Neutrophil (primary cell): ENCODE measurements around the gene SLC13A1.

Experiments
- H3K27ac ChIP-seq: fragments of 200-600 bp; sonication (generic); 2 replicates; pipeline ENCODE4 v1.5.1; 2016; ENCODE audit warnings: mild to moderate bottlenecking, moderate library complexity
- H3K27me3 ChIP-seq: fragments of 200-600 bp; sonication (generic); 2 replicates; pipeline ENCODE4 v1.6.0; 2016; ENCODE audit warnings: mild to moderate bottlenecking
- H3K36me3 ChIP-seq: fragments of 200-600 bp; sonication (generic); 2 replicates; pipeline ENCODE4 v1.5.1; 2017
- H3K4me1 ChIP-seq, 2 experiments: fragments of 200-600 bp in 1 of 2; sonication (generic) in 1 of 2; 1 replicate in 1 of 2; 2 replicates in 1 of 2; pipeline versions ENCODE4 v1.5.1 to v1.6.1; 2013 to 2016; ENCODE audit warnings: low read depth in 1 of 2, low read length in 1 of 2, mild to moderate bottlenecking in 1 of 2, moderate library complexity in 1 of 2; ENCODE audit not compliant: control insufficient read depth in 1 of 2, insufficient read depth in 1 of 2
- H3K4me3 ChIP-seq, 2 experiments: fragments of 200-600 bp in 1 of 2; sonication (generic) in 1 of 2; 1 replicate in 1 of 2; 2 replicates in 1 of 2; pipeline ENCODE4 v1.5.1; 2013 to 2016; ENCODE audit warnings: low read depth in 1 of 2, low read length in 1 of 2, mild to moderate bottlenecking in 1 of 2, moderate library complexity in 1 of 2
- H3K9me3 ChIP-seq: fragments of 200-600 bp; sonication (generic); 2 replicates; pipeline ENCODE4 v1.5.1; 2016
- CTCF ChIP-seq: fragments of 200-600 bp; sonication (generic); IDR thresholded peaks from 2 replicates; pipeline ENCODE4 v1.5.1; 2016; ENCODE audit warnings: antibody characterized with exemption

The SLC13A1 gene

GRCh38 chr7:123126171-123126570 lies 73.6 kb downstream of the SLC13A1 start:
- Histone ChIP-seq H3K4me1 (no peaks in the 10 kb centered on the region), H3K27me3 (no peaks in the 10 kb centered on the region)

GRCh38 chr7:123125231-123125630 lies 74.5 kb downstream of the SLC13A1 start:
- no peaks in the 10 kb centered on the region for H3K36me3 ChIP-seq
- H3K27ac ChIP-seq, result no peak overlapping the region
- H3K4me3 ChIP-seq, result no peak overlapping the region
- H3K9me3 ChIP-seq, result no peaks in the 10 kb centered on the region
- no peak for TF ChIP-seq CTCF
- no peaks in the 10 kb centered on the region for H3K4me1 ChIP-seq
- H3K27me3 ChIP-seq, result no peaks in the 10 kb centered on the region

More at GRCh38 chr7:123126171-123126570, 73.6 kb downstream of the SLC13A1 start:
- Histone ChIP-seq H3K27ac (no peak overlapping the region), H3K36me3 (no peaks in the 10 kb centered on the region), H3K4me3 (no peak overlapping the region), H3K9me3 (no peaks in the 10 kb centered on the region)
- no peak for TF ChIP-seq CTCF

- Histone ChIP-seq H3K27me3 (no peaks in the 10 kb centered on the region), H3K9me3 (no peaks in the 10 kb centered on the region), H3K4me1 (no peaks in the 10 kb centered on the region), H3K4me3 (no peak overlapping the region), H3K36me3 (no peaks in the 10 kb centered on the region), H3K27ac (no peak overlapping the region)
- TF ChIP-seq CTCF, result no peak
Measured at GRCh38 chr7:123122916-123123315, 76.9 kb downstream of the SLC13A1 start.

- no peaks in the 10 kb centered on the region for H3K27me3 ChIP-seq
- H3K4me1 ChIP-seq, result no peaks in the 10 kb centered on the region
- no peak for TF ChIP-seq CTCF
- no peak overlapping the region for H3K4me3 ChIP-seq
- no peaks in the 10 kb centered on the region for H3K9me3 ChIP-seq
- H3K27ac ChIP-seq, result no peak overlapping the region
- no peaks in the 10 kb centered on the region for H3K36me3 ChIP-seq
Measured at GRCh38 chr7:123120286-123120685, 79.5 kb downstream of the SLC13A1 start.

GRCh38 chr7:123115331-123115730 lies 84.4 kb downstream of the SLC13A1 start:
- Histone ChIP-seq H3K27me3 (no peaks in the 10 kb centered on the region), H3K36me3 (no peaks in the 10 kb centered on the region), H3K9me3 (no peaks in the 10 kb centered on the region), H3K27ac (no peak overlapping the region), H3K4me1 (no peaks in the 10 kb centered on the region), H3K4me3 (no peak overlapping the region)
- TF ChIP-seq CTCF, result no peak

GRCh38 chr7:123114288-123114687 lies 85.5 kb downstream of the SLC13A1 start:
- Histone ChIP-seq H3K4me1 (no peaks in the 10 kb centered on the region), H3K36me3 (no peaks in the 10 kb centered on the region), H3K27me3 (no peaks in the 10 kb centered on the region), H3K9me3 (no peaks in the 10 kb centered on the region), H3K27ac (no peak overlapping the region), H3K4me3 (no peak overlapping the region)
- no peak for TF ChIP-seq CTCF
